Endothelial cell of umbilical vein (primary cell): Measurements from ENCODE around the gene ATP5PB.

Experiments used
- EZH2 ChIP-seq: IDR thresholded peaks from 2 replicates; pipeline ENCODE4 v1.6.1; 2012; ENCODE audit warnings: borderline replicate concordance, low read depth, mild to moderate bottlenecking, moderate library complexity, low read length, inconsistent platforms; ENCODE audit not compliant: severe bottlenecking
- FOS ChIP-seq: IDR thresholded peaks from 2 replicates; pipeline ENCODE4 v1.6.1; 2011; ENCODE audit warnings: mild to moderate bottlenecking, low read length, moderate library complexity, borderline replicate concordance; ENCODE audit not compliant: insufficient read depth
- GATA2 ChIP-seq: IDR thresholded peaks from 2 replicates; pipeline ENCODE4 v1.7.0; 2011; ENCODE audit warnings: low read depth, mild to moderate bottlenecking, moderate library complexity, mixed read lengths, low read length; ENCODE audit not compliant: insufficient read length, insufficient read depth
- JUN ChIP-seq: IDR thresholded peaks from 2 replicates; pipeline ENCODE4 v1.6.1; 2011; ENCODE audit warnings: borderline replicate concordance, low read depth; ENCODE audit not compliant: insufficient read length, insufficient read depth
- POLR2A ChIP-seq: IDR thresholded peaks from 2 replicates; pipeline ENCODE4 v1.6.1; 2012; ENCODE audit warnings: low read depth, mild to moderate bottlenecking, control low read depth, low read length
- POLR2AphosphoS5 ChIP-seq: IDR thresholded peaks from 2 replicates; pipeline ENCODE4 v1.6.1; 2012; ENCODE audit warnings: low read depth, mild to moderate bottlenecking, control low read depth, low read length, moderate library complexity; ENCODE audit not compliant: insufficient read depth
- TF ChIP-seq, protein P1 (sequence below), 2 donors: IDR thresholded peaks; 1 replicate in 1 of 2; 2 replicates in 1 of 2; pipeline ENCODE4 v1.5.1; 2011; ENCODE audit warnings: low read length in 2 of 2, mild to moderate bottlenecking in 2 of 2, moderate library complexity in 2 of 2, control low read depth in 1 of 2, inconsistent platforms in 1 of 2, low read depth in 1 of 2; ENCODE audit not compliant: insufficient read depth in 1 of 2; ENCODE audit errors: extremely low read depth in 1 of 2
- TF ChIP-seq, protein P2 (sequence below): IDR thresholded peaks from 2 replicates; pipeline ENCODE4 v1.6.1; 2011; ENCODE audit not compliant: insufficient read depth, insufficient read length

- TF ChIP-seq POLR2A (no peak), FOS (no peak), JUN (no peak), EZH2 (no peak), POLR2AphosphoS5 (no peak), GATA2 (no peak)
- TF ChIP-seq, protein P1, sequence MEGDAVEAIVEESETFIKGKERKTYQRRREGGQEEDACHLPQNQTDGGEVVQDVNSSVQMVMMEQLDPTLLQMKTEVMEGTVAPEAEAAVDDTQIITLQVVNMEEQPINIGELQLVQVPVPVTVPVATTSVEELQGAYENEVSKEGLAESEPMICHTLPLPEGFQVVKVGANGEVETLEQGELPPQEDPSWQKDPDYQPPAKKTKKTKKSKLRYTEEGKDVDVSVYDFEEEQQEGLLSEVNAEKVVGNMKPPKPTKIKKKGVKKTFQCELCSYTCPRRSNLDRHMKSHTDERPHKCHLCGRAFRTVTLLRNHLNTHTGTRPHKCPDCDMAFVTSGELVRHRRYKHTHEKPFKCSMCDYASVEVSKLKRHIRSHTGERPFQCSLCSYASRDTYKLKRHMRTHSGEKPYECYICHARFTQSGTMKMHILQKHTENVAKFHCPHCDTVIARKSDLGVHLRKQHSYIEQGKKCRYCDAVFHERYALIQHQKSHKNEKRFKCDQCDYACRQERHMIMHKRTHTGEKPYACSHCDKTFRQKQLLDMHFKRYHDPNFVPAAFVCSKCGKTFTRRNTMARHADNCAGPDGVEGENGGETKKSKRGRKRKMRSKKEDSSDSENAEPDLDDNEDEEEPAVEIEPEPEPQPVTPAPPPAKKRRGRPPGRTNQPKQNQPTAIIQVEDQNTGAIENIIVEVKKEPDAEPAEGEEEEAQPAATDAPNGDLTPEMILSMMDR (IDR thresholded peaks at IDR 0.05; ENCODE audit: extremely low read depth in 1 of 2, insufficient read depth in 1 of 2, low read depth in 1 of 2, low read length in 2 of 2), result no peak
- TF ChIP-seq, protein P2, sequence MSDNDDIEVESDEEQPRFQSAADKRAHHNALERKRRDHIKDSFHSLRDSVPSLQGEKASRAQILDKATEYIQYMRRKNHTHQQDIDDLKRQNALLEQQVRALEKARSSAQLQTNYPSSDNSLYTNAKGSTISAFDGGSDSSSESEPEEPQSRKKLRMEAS, result no peak
Observed at GRCh38 chr1:111501645-111502044, 52.4 kb downstream of the ATP5PB start.
